Measurements from ENCODE around the gene TMEM151B.

GRCh38 chr6:44271914-44272313, 1.7 kb downstream of the TMEM151B start:
- TF ChIP-seq CTCF (IDR thresholded peaks at IDR 0.05), result no peak
- TF ChIP-seq CHD2 (IDR thresholded peaks at IDR 0.05; ENCODE audit: low read length, partially characterized antibody), result no peak
- TF ChIP-seq JUND (IDR thresholded peaks at IDR 0.05), result no peak
- TF ChIP-seq POLR2AphosphoS5 (IDR thresholded peaks at IDR 0.05; ENCODE audit: low read depth, low read length), result no peak
- no peak for TF ChIP-seq USF2 (IDR thresholded peaks at IDR 0.05; ENCODE audit: borderline replicate concordance, low read depth, low read length)
- TF ChIP-seq REST (IDR thresholded peaks at IDR 0.05; ENCODE audit: low read depth, low read length), result no peak
- TF ChIP-seq EZH2phosphoT487 (IDR thresholded peaks at IDR 0.05; ENCODE audit: borderline replicate concordance, low read depth), result no peak
- TF ChIP-seq YY1 (IDR thresholded peaks at IDR 0.05; ENCODE audit: low read depth), result no peak
- TF ChIP-seq ELF1 (IDR thresholded peaks at IDR 0.05), result no peak
- TF ChIP-seq TAF1 (IDR thresholded peaks at IDR 0.05; ENCODE audit: borderline replicate concordance, low read depth, low read length), result no peak
- TF ChIP-seq SIN3A (IDR thresholded peaks at IDR 0.05; ENCODE audit: borderline replicate concordance, low read depth, low read length), result no peak
- TF ChIP-seq RAD21 (IDR thresholded peaks at IDR 0.05; ENCODE audit: low read length), result no peak
